SK-N-SH (cell line): ENCODE results near the gene ARHGAP26. TPM values are rescaled to one million over a fixed set of nuclear protein-coding genes. Genes with fewer than 3 reads are reported as not detected.
A peak's percentile ranks its signal among the peaks of the same experiment; 100 is the strongest.

Source experiments
- CTCF ChIA-PET: fragments of 300-600, 350-600 bp; formaldehyde crosslinking; extraction: SDS; loops from one replicate; lab custom pipeline; 2021; lab: Yijun Ruan, JAX
- POLR2A ChIA-PET: fragments of 350-600 bp; sonication (Branson Sonifier 250); formaldehyde crosslinking; extraction: SDS; loops from one replicate; lab custom pipeline; 2020; ENCODE audit warnings: antibody characterized with exemption, inconsistent platforms; lab: Yijun Ruan, JAX
- DNase-seq: peaks from one replicate; pipeline ENCODE4 v3.0.0; 2012
- H2AFZ ChIP-seq: fragments of 200-600 bp; sonication (generic); 2 replicates; pipeline ENCODE4 v1.8.1; 2016; ENCODE audit warnings: antibody characterized with exemption, mild to moderate bottlenecking, low read depth
- H3F3A ChIP-seq: fragments of 200-600 bp; sonication (generic); replicated peaks from 2 replicates; pipeline ENCODE3; 2016; ENCODE audit warnings: antibody characterized with exemption, mild to moderate bottlenecking; ENCODE audit not compliant: insufficient read depth
- H3K27ac ChIP-seq, 2 experiments: fragments of 200-500 bp in 1 of 2; fragments of 200-600 bp in 1 of 2; sonication (Bioruptor generic) in 1 of 2; sonication (generic), shearing (Covaris generic) in 1 of 2; 2 replicates each; pipeline versions ENCODE4 v1.5.1 to v1.6.1; 2014 to 2016; ENCODE audit warnings: low read depth in 2 of 2, inconsistent platforms in 1 of 2, low read length in 1 of 2, mild to moderate bottlenecking in 1 of 2, mixed read lengths in 1 of 2
- H3K27me3 ChIP-seq: fragments of 200-600 bp; sonication (generic), shearing (Covaris generic); 2 replicates; pipeline ENCODE4 v1.6.1; 2016; ENCODE audit warnings: mixed run types; ENCODE audit not compliant: insufficient read depth
- H3K36me3 ChIP-seq, 2 experiments: fragments of 200-500 bp in 1 of 2; fragments of 200-600 bp in 1 of 2; sonication (Bioruptor generic) in 1 of 2; sonication (generic) in 1 of 2; replicated peaks in 1 of 2; 2 replicates each; pipeline versions ENCODE3 to v1.5.1; 2014 to 2016; ENCODE audit warnings: low read length in 1 of 2, mild to moderate bottlenecking in 1 of 2; ENCODE audit not compliant: insufficient read depth in 2 of 2, control insufficient read depth in 1 of 2
- H3K4me1 ChIP-seq, 2 experiments: fragments of 200-500 bp in 1 of 2; fragments of 200-600 bp in 1 of 2; sonication (Bioruptor generic) in 1 of 2; sonication (generic), shearing (Covaris generic) in 1 of 2; 2 replicates each; pipeline versions ENCODE4 v1.5.1 to v1.6.1; 2014 to 2016; ENCODE audit warnings: low read depth in 1 of 2, low read length in 1 of 2, mixed run types in 1 of 2; ENCODE audit not compliant: insufficient read depth in 2 of 2, control insufficient read depth in 1 of 2
- H3K4me2 ChIP-seq: fragments of 200-600 bp; sonication (generic), shearing (Covaris generic); 2 replicates; pipeline ENCODE4 v1.6.1; 2017; ENCODE audit warnings: mixed run types
- H3K4me3 ChIP-seq, 2 experiments: fragments of 200-500 bp in 1 of 2; fragments of 200-600 bp in 1 of 2; sonication (Bioruptor generic) in 1 of 2; sonication (generic), shearing (Covaris generic) in 1 of 2; 2 replicates each; pipeline versions ENCODE4 v1.5.1 to v1.8.1; 2014 to 2016; ENCODE audit warnings: low read depth in 2 of 2, inconsistent platforms in 1 of 2, low read length in 1 of 2, mild to moderate bottlenecking in 1 of 2, mixed read lengths in 1 of 2, moderate library complexity in 1 of 2
- H3K79me2 ChIP-seq: fragments of 200-600 bp; sonication (generic); 2 replicates; pipeline ENCODE4 v1.8.1; 2017; ENCODE audit warnings: mild to moderate bottlenecking; ENCODE audit not compliant: insufficient read depth
- H3K9ac ChIP-seq: fragments of 200-600 bp; sonication (generic); 2 replicates; pipeline ENCODE4 v1.6.1; 2017; ENCODE audit warnings: mixed run types
- H3K9me2 ChIP-seq: fragments of 200-600 bp; sonication (generic); 2 replicates; pipeline ENCODE4 v1.6.1; 2017; ENCODE audit warnings: mixed run types
- H3K9me3 ChIP-seq: fragments of 200-600 bp; sonication (generic); 2 replicates; pipeline ENCODE4 v1.6.1; 2017; ENCODE audit warnings: mixed run types, mild to moderate bottlenecking, moderate library complexity
- H4K20me1 ChIP-seq: fragments of 200-600 bp; sonication (generic); 2 replicates; pipeline ENCODE4 v1.6.1; 2017; ENCODE audit warnings: mild to moderate bottlenecking, mixed run types; ENCODE audit not compliant: insufficient read depth
- CHD2 ChIP-seq: fragments of 150-350 bp; IDR thresholded peaks from 2 replicates; pipeline ENCODE4 v1.6.1; 2018; ENCODE audit warnings: low read length; ENCODE audit not compliant: partially characterized antibody
- EP300 ChIP-seq, 2 experiments: IDR thresholded peaks; 2 replicates each; pipeline versions ENCODE4 v1.4.0 to v1.6.1; 2012; ENCODE audit warnings: borderline replicate concordance in 1 of 2, low read depth in 1 of 2, low read length in 1 of 2
- EZH2phosphoT487 ChIP-seq: fragments of 200-600 bp; sonication (generic); IDR thresholded peaks from 2 replicates; pipeline ENCODE4 v1.6.1; 2017; ENCODE audit warnings: low read depth, mixed run types, mild to moderate bottlenecking, antibody characterized with exemption, moderate library complexity, borderline replicate concordance
- FOSL2 ChIP-seq: IDR thresholded peaks from 2 replicates; pipeline ENCODE4 v1.4.0; 2012; ENCODE audit warnings: low read depth, mild to moderate bottlenecking, moderate library complexity, borderline replicate concordance
- FOXJ3 ChIP-seq: sonication (generic); formaldehyde crosslinking; IDR thresholded peaks from 2 replicates; pipeline ENCODE4 v1.5.1; 2020; ENCODE audit warnings: mild to moderate bottlenecking, missing genetic modification reagents
- GABPA ChIP-seq: IDR thresholded peaks from 2 replicates; pipeline ENCODE4 v1.4.0; 2012; ENCODE audit warnings: low read depth, mild to moderate bottlenecking
- GATA2 ChIP-seq: sonication (generic); formaldehyde crosslinking; IDR thresholded peaks from 2 replicates; pipeline ENCODE4 v1.5.0; 2020; ENCODE audit warnings: mild to moderate bottlenecking, missing genetic modification reagents
- JUND ChIP-seq: IDR thresholded peaks from 2 replicates; pipeline ENCODE4 v1.4.0; 2012
- NFIC ChIP-seq: IDR thresholded peaks from 2 replicates; pipeline ENCODE4 v1.4.0; 2012; ENCODE audit warnings: borderline replicate concordance
- POLR2AphosphoS5 ChIP-seq: IDR thresholded peaks from 2 replicates; pipeline ENCODE4 v1.6.1; 2012; ENCODE audit warnings: low read depth, low read length
- RAD21 ChIP-seq: IDR thresholded peaks from 2 replicates; pipeline ENCODE4 v1.6.1; 2012; ENCODE audit warnings: mild to moderate bottlenecking, low read length
- RCOR1 ChIP-seq: fragments of 150-350 bp; IDR thresholded peaks from 2 replicates; pipeline ENCODE4 v1.6.1; 2017; ENCODE audit warnings: antibody characterized with exemption, low read length
- RFX5 ChIP-seq: IDR thresholded peaks from 2 replicates; pipeline ENCODE4 v1.6.1; 2012; ENCODE audit warnings: mild to moderate bottlenecking, improper control_type of control experiment, low read length
- RXRA ChIP-seq: IDR thresholded peaks from 2 replicates; pipeline ENCODE4 v1.4.0; 2012; ENCODE audit warnings: low read depth, mild to moderate bottlenecking, borderline replicate concordance
- SMC3 ChIP-seq: IDR thresholded peaks from 2 replicates; pipeline ENCODE4 v1.6.1; 2012; ENCODE audit warnings: low read depth, low read length, improper control_type of control experiment
- TAF1 ChIP-seq: IDR thresholded peaks from 2 replicates; pipeline ENCODE4 v1.6.1; 2012; ENCODE audit warnings: low read depth, mild to moderate bottlenecking, low read length, moderate library complexity, borderline replicate concordance
- TCF12 ChIP-seq: IDR thresholded peaks from 2 replicates; pipeline ENCODE4 v1.4.0; 2012
- YY1 ChIP-seq: IDR thresholded peaks from 2 replicates; pipeline ENCODE4 v1.4.0; 2012; ENCODE audit warnings: low read depth, mild to moderate bottlenecking
- WGBS: methylation state at CpG from one replicate; pipeline ENCODE4 v1.1.6; 2017; ENCODE audit warnings: low lambda C conversion rate; 5-methylcytosine and 5-hydroxymethylcytosine counted together
- polyA plus RNA-seq, 3 experiments: library from polyadenylated mRNA; depleted of rRNA; stranded (reverse); fragments of >200 nt; gene quantifications; 2 replicates each; pipeline ENCODE4 v1.2.3, GENCODE V29; 2012
- TF ChIP-seq, protein P1 (sequence below): fragments of 150-350 bp; IDR thresholded peaks from 2 replicates; pipeline ENCODE4 v1.6.1; 2017; ENCODE audit warnings: antibody characterized with exemption, low read length, low read depth, borderline replicate concordance
- TF ChIP-seq, protein P2 (sequence below): fragments of 200-600 bp; sonication (generic); IDR thresholded peaks from 2 replicates; pipeline ENCODE4 v1.6.1; 2017; ENCODE audit warnings: antibody characterized with exemption, mild to moderate bottlenecking, moderate library complexity
- TF ChIP-seq, protein P3 (sequence below): IDR thresholded peaks from 2 replicates; pipeline ENCODE4; 2012
- TF ChIP-seq, protein P4 (sequence below): IDR thresholded peaks from 2 replicates; pipeline ENCODE4 v1.4.0; 2012; ENCODE audit warnings: low read depth, borderline replicate concordance
- TF ChIP-seq, protein P5 (sequence below): IDR thresholded peaks from 2 replicates; pipeline ENCODE4 v1.4.0; 2012; ENCODE audit warnings: low read depth, borderline replicate concordance
- TF ChIP-seq, protein P6 (sequence below): IDR thresholded peaks from 2 replicates; pipeline ENCODE4 v1.6.1; 2012; ENCODE audit warnings: mild to moderate bottlenecking, low read depth, low read length, moderate library complexity

The ARHGAP26 gene
- polyA plus RNA-seq, 1 of the 3 experiments (the other 2 are of a cell fraction) = 6.1 TPM

DNA sequence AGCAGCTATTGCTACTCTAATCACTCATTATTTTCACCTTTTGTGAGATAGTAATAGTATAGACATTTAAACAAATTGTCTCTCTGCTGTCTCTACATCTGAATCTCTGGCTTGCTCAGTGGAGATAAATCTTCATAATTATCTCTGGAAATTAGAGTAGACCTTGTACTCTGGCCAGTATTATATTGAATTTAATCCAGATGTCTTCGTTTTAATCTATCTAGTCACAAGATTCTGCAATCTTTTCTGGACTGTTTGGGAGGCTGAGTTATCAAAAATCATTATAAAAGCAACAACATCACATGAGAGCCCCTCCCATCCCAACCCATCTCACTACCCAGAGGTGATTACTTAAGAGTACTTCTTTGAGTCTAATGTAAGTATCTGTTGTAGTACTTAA is 19.0 kb downstream of the ARHGAP26 start:
- Histone ChIP-seq H3K4me3 (no peak overlapping the region), H2AFZ (no peak overlapping the region), H3K9me2 (no peaks in the 10 kb centered on the region), H3K9me3 (no peaks in the 10 kb centered on the region), H3K4me2 (no peak overlapping the region), H3K79me2 (0 out of 2 replicates have a peak, but pooled peaks cover 8% of the 10 kb centered on the region), H3K4me1 (peaks cover 4 to 29% of the 10 kb centered on the region in 2 experiments; a peak in 3 of 4 replicates), H3K27ac (peak overlapping the region in 1 of 2 experiments; percentile 62; a peak in 2 of 4 replicates), H3K9ac (no peak overlapping the region), H3K36me3 (no peaks in the 10 kb centered on the region), H3K27me3 (no peaks in the 10 kb centered on the region), H3F3A (no peaks in the 10 kb centered on the region), H4K20me1 (no peaks in the 10 kb centered on the region)
- ChIA-PET POLR2A (no interaction called here), CTCF (interaction anchor here (0.7 to 1.0 kb wide), 2 partner anchors 78 to 92 kb away, joined by 3 to 4 read pairs; no protein-coding TSS in a partner anchor)
- no peak for DNase-seq
- WGBS = 11% methylated on average over 1 of the region's 1 CpG
- TF ChIP-seq, protein P1, sequence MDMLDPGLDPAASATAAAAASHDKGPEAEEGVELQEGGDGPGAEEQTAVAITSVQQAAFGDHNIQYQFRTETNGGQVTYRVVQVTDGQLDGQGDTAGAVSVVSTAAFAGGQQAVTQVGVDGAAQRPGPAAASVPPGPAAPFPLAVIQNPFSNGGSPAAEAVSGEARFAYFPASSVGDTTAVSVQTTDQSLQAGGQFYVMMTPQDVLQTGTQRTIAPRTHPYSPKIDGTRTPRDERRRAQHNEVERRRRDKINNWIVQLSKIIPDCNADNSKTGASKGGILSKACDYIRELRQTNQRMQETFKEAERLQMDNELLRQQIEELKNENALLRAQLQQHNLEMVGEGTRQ = no peak
- TF ChIP-seq SMC3 (no peak), FOSL2 (no peak), TAF1 (no peak), TCF12 (peak; percentile 52; the same call in 1 of the 2 replicates), RFX5 (no peak), RAD21 (no peak; the same call in 1 of the 2 replicates), JUND (no peak; the same call in 1 of the 2 replicates), RCOR1 (peak; percentile 68; the same call in 1 of the 2 replicates), CHD2 (peak; percentile 15), POLR2AphosphoS5 (no peak), RXRA (no peak), FOXJ3 (CRISPR knock-in tag) (no peak), EZH2phosphoT487 (no peak), EP300 (IDR thresholded peaks at IDR 0.05; ENCODE audit: borderline replicate concordance in 1 of 2, low read depth in 1 of 2, low read length in 1 of 2) (peak in 1 of 2 experiments; percentile 84; a peak in 2 of 4 replicates), GABPA (no peak), YY1 (no peak), NFIC (no peak), GATA2 (peak; percentile 33; the same call in 1 of the 2 replicates)
- TF ChIP-seq, protein P2, sequence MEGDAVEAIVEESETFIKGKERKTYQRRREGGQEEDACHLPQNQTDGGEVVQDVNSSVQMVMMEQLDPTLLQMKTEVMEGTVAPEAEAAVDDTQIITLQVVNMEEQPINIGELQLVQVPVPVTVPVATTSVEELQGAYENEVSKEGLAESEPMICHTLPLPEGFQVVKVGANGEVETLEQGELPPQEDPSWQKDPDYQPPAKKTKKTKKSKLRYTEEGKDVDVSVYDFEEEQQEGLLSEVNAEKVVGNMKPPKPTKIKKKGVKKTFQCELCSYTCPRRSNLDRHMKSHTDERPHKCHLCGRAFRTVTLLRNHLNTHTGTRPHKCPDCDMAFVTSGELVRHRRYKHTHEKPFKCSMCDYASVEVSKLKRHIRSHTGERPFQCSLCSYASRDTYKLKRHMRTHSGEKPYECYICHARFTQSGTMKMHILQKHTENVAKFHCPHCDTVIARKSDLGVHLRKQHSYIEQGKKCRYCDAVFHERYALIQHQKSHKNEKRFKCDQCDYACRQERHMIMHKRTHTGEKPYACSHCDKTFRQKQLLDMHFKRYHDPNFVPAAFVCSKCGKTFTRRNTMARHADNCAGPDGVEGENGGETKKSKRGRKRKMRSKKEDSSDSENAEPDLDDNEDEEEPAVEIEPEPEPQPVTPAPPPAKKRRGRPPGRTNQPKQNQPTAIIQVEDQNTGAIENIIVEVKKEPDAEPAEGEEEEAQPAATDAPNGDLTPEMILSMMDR = no peak
- TF ChIP-seq, protein P3, sequence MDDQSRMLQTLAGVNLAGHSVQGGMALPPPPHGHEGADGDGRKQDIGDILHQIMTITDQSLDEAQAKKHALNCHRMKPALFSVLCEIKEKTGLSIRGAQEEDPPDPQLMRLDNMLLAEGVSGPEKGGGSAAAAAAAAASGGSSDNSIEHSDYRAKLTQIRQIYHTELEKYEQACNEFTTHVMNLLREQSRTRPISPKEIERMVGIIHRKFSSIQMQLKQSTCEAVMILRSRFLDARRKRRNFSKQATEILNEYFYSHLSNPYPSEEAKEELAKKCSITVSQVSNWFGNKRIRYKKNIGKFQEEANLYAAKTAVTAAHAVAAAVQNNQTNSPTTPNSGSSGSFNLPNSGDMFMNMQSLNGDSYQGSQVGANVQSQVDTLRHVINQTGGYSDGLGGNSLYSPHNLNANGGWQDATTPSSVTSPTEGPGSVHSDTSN = peak; percentile 32; the same call in 1 of the 2 replicates
- TF ChIP-seq, protein P4, sequence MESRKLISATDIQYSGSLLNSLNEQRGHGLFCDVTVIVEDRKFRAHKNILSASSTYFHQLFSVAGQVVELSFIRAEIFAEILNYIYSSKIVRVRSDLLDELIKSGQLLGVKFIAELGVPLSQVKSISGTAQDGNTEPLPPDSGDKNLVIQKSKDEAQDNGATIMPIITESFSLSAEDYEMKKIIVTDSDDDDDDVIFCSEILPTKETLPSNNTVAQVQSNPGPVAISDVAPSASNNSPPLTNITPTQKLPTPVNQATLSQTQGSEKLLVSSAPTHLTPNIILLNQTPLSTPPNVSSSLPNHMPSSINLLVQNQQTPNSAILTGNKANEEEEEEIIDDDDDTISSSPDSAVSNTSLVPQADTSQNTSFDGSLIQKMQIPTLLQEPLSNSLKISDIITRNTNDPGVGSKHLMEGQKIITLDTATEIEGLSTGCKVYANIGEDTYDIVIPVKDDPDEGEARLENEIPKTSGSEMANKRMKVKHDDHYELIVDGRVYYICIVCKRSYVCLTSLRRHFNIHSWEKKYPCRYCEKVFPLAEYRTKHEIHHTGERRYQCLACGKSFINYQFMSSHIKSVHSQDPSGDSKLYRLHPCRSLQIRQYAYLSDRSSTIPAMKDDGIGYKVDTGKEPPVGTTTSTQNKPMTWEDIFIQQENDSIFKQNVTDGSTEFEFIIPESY = no peak
- TF ChIP-seq, protein P5, sequence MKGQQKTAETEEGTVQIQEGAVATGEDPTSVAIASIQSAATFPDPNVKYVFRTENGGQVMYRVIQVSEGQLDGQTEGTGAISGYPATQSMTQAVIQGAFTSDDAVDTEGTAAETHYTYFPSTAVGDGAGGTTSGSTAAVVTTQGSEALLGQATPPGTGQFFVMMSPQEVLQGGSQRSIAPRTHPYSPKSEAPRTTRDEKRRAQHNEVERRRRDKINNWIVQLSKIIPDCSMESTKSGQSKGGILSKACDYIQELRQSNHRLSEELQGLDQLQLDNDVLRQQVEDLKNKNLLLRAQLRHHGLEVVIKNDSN = no peak
- TF ChIP-seq, protein P6, sequence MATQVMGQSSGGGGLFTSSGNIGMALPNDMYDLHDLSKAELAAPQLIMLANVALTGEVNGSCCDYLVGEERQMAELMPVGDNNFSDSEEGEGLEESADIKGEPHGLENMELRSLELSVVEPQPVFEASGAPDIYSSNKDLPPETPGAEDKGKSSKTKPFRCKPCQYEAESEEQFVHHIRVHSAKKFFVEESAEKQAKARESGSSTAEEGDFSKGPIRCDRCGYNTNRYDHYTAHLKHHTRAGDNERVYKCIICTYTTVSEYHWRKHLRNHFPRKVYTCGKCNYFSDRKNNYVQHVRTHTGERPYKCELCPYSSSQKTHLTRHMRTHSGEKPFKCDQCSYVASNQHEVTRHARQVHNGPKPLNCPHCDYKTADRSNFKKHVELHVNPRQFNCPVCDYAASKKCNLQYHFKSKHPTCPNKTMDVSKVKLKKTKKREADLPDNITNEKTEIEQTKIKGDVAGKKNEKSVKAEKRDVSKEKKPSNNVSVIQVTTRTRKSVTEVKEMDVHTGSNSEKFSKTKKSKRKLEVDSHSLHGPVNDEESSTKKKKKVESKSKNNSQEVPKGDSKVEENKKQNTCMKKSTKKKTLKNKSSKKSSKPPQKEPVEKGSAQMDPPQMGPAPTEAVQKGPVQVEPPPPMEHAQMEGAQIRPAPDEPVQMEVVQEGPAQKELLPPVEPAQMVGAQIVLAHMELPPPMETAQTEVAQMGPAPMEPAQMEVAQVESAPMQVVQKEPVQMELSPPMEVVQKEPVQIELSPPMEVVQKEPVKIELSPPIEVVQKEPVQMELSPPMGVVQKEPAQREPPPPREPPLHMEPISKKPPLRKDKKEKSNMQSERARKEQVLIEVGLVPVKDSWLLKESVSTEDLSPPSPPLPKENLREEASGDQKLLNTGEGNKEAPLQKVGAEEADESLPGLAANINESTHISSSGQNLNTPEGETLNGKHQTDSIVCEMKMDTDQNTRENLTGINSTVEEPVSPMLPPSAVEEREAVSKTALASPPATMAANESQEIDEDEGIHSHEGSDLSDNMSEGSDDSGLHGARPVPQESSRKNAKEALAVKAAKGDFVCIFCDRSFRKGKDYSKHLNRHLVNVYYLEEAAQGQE = no peak
